Mammary epithelial cell (primary cell): ENCODE results near the gene ELOVL6.

Experiments used
- CTCF ChIP-seq, 2 donors: IDR thresholded peaks in 1 of 2; conservative IDR thresholded peaks in 1 of 2; 2 replicates each; pipeline ENCODE4 v1.5.1; 2011 to 2012; ENCODE audit warnings: inconsistent platforms in 2 of 2, low read length in 2 of 2, mild to moderate bottlenecking in 2 of 2, control low read depth in 1 of 2, low read depth in 1 of 2; ENCODE audit not compliant: insufficient read depth in 1 of 2; ENCODE audit errors: extremely low read depth in 1 of 2
- EZH2 ChIP-seq: IDR thresholded peaks from 2 replicates; pipeline ENCODE4 v1.6.1; 2012; ENCODE audit warnings: low read length, inconsistent platforms, borderline replicate concordance

GRCh38 chr4:110042545-110043517 lies 155.6 kb downstream of the ELOVL6 start:
- no peak for TF ChIP-seq CTCF (conservative IDR thresholded peaks at IDR 0.05 in 1 of 2, IDR thresholded peaks at IDR 0.05 in 1 of 2; ENCODE audit: extremely low read depth in 1 of 2, insufficient read depth in 1 of 2, low read depth in 1 of 2, low read length in 2 of 2)
- TF ChIP-seq EZH2: no peak
